ENCODE measurements around the gene RELA. TPM values are rescaled to one million over a fixed set of nuclear protein-coding genes. Genes with fewer than 3 reads are reported as not detected.

RELA gene
- total RNA-seq, 1 experiment from 2014 or later, result 83.0 TPM

- Mint-ChIP-seq H3K4me3 (ENCODE audit: unreplicated experiment) (peak overlapping the region; percentile 91), H3K27ac (ENCODE audit: low read depth, unreplicated experiment) (peak overlapping the region; percentile 96), H3K4me1 (ENCODE audit: insufficient read depth, unreplicated experiment) (peaks cover 39% of the 10 kb centered on the region), H3K36me3 (ENCODE audit: insufficient read depth, unreplicated experiment) (peaks cover 27% of the 10 kb centered on the region), H3K9me3 (ENCODE audit: unreplicated experiment) (no peaks in the 10 kb centered on the region), H3K27me3 (ENCODE audit: insufficient read depth, unreplicated experiment) (no peaks in the 10 kb centered on the region)
- DNase-seq (ENCODE audit: unreplicated experiment), result no peak
- ChIA-PET POLR2A (interaction anchor here (0.7 to 6.9 kb wide), 5 partner anchors 7 to 77 kb away, joined by 3 to 103 read pairs (median 9); partner anchors contain the start of genes EHBP1L1, FAM89B, RELA and ZNRD2), CTCF (interaction anchor here (1.1 to 1.5 kb wide), 4 partner anchors 18 to 245 kb away, joined by 3 to 9 read pairs (median 6); no protein-coding TSS in a partner anchor)
- BruUV-seq (replicated peaks), result no TSS peak
- TF ChIP-seq CTCF (IDR thresholded peaks at IDR 0.05; ENCODE audit: unreplicated experiment), result no peak
- intact Hi-C loops (cut with micrococcal nuclease), result no loop called here
Measured at GRCh38 chr11:65611758-65612603, 50.7 kb downstream of the RELA start.

- Mint-ChIP-seq H3K4me3 (ENCODE audit: unreplicated experiment) (no peak overlapping the region), H3K36me3 (ENCODE audit: insufficient read depth, unreplicated experiment) (peaks cover 29% of the 10 kb centered on the region)
- POLR2A ChIA-PET, result interaction anchor here (0.7 to 6.9 kb wide), 4 partner anchors 19 to 39 kb away, joined by 3 to 103 read pairs (median 33); partner anchors contain the start of genes EHBP1L1, FAM89B and ZNRD2
Measured at GRCh38 chr11:65611028-65611757, 51.5 kb downstream of the RELA start.

GRCh38 chr11:65610404-65610803 lies 52.3 kb downstream of the RELA start:
- H3K27me3 Mint-ChIP-seq (ENCODE audit: insufficient read depth, unreplicated experiment), result no peaks in the 10 kb centered on the region
- peak overlapping the region; percentile 77 for H3K27ac Mint-ChIP-seq (ENCODE audit: low read depth, unreplicated experiment)
- peaks cover 37% of the 10 kb centered on the region for H3K36me3 Mint-ChIP-seq (ENCODE audit: insufficient read depth, unreplicated experiment)
- POLR2A ChIA-PET, result interaction anchor here (0.7 to 1.7 kb wide), 4 partner anchors 18 to 34 kb away, joined by 3 to 6 read pairs (median 3); partner anchors contain the start of gene EHBP1L1
- TF ChIP-seq CTCF (IDR thresholded peaks at IDR 0.05; ENCODE audit: unreplicated experiment), result no peak
- intact Hi-C loops (cut with micrococcal nuclease), result no loop called here
- H3K4me3 Mint-ChIP-seq (ENCODE audit: unreplicated experiment), result no peak overlapping the region
- peaks cover 30% of the 10 kb centered on the region for H3K4me1 Mint-ChIP-seq (ENCODE audit: insufficient read depth, unreplicated experiment)
- CTCF ChIA-PET, result interaction anchor here (0.6 to 1.7 kb wide), 2 partner anchors 16 to 53 kb away, joined by 3 to 7 read pairs; no protein-coding TSS in a partner anchor
- no TSS peak for BruUV-seq (replicated peaks)
- DNase-seq (ENCODE audit: unreplicated experiment), result no peak
- H3K9me3 Mint-ChIP-seq (ENCODE audit: unreplicated experiment), result no peaks in the 10 kb centered on the region

More at GRCh38 chr11:65611028-65611757, 51.5 kb downstream of the RELA start:
- no peak for TF ChIP-seq CTCF (IDR thresholded peaks at IDR 0.05; ENCODE audit: unreplicated experiment)
- peaks cover 31% of the 10 kb centered on the region for H3K4me1 Mint-ChIP-seq (ENCODE audit: insufficient read depth, unreplicated experiment)
- no TSS peak for BruUV-seq (replicated peaks)
- intact Hi-C loops (cut with micrococcal nuclease), result no loop called here
- H3K27me3 Mint-ChIP-seq (ENCODE audit: insufficient read depth, unreplicated experiment), result no peaks in the 10 kb centered on the region
- no peaks in the 10 kb centered on the region for H3K9me3 Mint-ChIP-seq (ENCODE audit: unreplicated experiment)
- CTCF ChIA-PET, result interaction anchor here (1.1 to 1.7 kb wide), 2 partner anchors 17 to 246 kb away, joined by 3 to 7 read pairs; no protein-coding TSS in a partner anchor
- DNase-seq (ENCODE audit: unreplicated experiment), result no peak
- H3K27ac Mint-ChIP-seq (ENCODE audit: low read depth, unreplicated experiment), result peak overlapping the region; percentile 77

All from MCF 10A (cell line).